C4-2B (cell line): Measurements from ENCODE around the gene MIEN1.
"Not testable (repeated sequence)": the region's sequence is repeated elsewhere in the genome, so short reads cannot be mapped to it uniquely, and the experiment has no call there.

Source experiments
- H3K27ac ChIP-seq: fragments of 450-650 bp; 2 replicates; pipeline ENCODE4 v1.5.1; 2017
- ZFX ChIP-seq: fragments of 450-650 bp; IDR thresholded peaks from 2 replicates; pipeline ENCODE4 v1.6.1; 2017
- TF ChIP-seq, protein P1 (sequence below): fragments of 450-650 bp; conservative IDR thresholded peaks from 2 replicates; pipeline ENCODE4 v1.5.1; 2017; ENCODE audit warnings: mild to moderate bottlenecking

MIEN1 gene

DNA sequence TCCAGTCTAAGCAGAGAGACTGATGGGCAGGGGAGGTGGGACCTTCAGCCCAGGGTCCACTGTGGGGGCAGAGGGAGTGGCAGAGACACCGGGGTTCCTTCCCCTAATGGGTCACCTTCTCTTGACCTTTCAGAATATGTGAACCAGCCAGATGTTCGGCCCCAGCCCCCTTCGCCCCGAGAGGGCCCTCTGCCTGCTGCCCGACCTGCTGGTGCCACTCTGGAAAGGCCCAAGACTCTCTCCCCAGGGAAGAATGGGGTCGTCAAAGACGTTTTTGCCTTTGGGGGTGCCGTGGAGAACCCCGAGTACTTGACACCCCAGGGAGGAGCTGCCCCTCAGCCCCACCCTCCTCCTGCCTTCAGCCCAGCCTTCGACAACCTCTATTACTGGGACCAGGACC, 2.8 kb downstream of the MIEN1 start:
- TF ChIP-seq, protein P1, sequence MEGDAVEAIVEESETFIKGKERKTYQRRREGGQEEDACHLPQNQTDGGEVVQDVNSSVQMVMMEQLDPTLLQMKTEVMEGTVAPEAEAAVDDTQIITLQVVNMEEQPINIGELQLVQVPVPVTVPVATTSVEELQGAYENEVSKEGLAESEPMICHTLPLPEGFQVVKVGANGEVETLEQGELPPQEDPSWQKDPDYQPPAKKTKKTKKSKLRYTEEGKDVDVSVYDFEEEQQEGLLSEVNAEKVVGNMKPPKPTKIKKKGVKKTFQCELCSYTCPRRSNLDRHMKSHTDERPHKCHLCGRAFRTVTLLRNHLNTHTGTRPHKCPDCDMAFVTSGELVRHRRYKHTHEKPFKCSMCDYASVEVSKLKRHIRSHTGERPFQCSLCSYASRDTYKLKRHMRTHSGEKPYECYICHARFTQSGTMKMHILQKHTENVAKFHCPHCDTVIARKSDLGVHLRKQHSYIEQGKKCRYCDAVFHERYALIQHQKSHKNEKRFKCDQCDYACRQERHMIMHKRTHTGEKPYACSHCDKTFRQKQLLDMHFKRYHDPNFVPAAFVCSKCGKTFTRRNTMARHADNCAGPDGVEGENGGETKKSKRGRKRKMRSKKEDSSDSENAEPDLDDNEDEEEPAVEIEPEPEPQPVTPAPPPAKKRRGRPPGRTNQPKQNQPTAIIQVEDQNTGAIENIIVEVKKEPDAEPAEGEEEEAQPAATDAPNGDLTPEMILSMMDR: no peak
- no peak for TF ChIP-seq ZFX
- H3K27ac ChIP-seq: no peak overlapping the region

DNA sequence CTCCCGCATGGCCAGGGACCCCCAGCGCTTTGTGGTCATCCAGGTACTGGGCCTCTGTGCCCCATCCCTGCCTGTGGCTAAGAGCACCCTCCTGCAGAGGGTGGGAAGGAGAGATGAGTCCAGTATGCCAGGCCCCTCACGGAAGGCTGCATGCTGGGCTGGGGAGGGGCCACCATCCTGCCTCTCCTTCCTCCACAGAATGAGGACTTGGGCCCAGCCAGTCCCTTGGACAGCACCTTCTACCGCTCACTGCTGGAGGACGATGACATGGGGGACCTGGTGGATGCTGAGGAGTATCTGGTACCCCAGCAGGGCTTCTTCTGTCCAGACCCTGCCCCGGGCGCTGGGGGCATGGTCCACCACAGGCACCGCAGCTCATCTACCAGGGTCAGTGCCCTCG, 3.7 kb downstream of the MIEN1 start:
- no peak for TF ChIP-seq ZFX
- TF ChIP-seq, protein P1: no peak
- no peak overlapping the region for H3K27ac ChIP-seq

DNA sequence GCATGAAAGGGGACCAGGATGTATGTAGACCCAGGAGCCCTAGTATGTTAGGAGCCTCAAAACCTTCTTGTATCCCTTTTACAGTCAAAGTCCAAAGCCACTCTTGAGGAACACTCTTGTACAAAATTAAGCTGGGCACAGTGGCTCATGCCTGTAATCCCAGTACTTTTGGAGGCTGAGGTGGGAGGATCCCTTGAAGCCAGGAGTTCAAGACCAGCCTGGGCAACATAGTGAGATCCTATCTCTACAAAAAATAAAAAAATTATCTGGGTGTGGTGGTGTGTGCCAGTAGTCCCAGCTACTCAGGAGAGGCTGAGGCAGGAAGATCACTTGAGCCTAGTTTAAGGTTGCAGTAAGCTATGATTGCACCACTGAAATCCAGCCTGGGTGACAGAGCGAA, 4.4 kb downstream of the MIEN1 start:
- H3K27ac ChIP-seq: not testable (repeated sequence)

DNA sequence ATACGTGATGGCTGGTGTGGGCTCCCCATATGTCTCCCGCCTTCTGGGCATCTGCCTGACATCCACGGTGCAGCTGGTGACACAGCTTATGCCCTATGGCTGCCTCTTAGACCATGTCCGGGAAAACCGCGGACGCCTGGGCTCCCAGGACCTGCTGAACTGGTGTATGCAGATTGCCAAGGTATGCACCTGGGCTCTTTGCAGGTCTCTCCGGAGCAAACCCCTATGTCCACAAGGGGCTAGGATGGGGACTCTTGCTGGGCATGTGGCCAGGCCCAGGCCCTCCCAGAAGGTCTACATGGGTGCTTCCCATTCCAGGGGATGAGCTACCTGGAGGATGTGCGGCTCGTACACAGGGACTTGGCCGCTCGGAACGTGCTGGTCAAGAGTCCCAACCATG, 5.6 kb downstream of the MIEN1 start:
- TF ChIP-seq ZFX: no peak
- TF ChIP-seq, protein P1: no peak
- no peak overlapping the region for H3K27ac ChIP-seq

DNA sequence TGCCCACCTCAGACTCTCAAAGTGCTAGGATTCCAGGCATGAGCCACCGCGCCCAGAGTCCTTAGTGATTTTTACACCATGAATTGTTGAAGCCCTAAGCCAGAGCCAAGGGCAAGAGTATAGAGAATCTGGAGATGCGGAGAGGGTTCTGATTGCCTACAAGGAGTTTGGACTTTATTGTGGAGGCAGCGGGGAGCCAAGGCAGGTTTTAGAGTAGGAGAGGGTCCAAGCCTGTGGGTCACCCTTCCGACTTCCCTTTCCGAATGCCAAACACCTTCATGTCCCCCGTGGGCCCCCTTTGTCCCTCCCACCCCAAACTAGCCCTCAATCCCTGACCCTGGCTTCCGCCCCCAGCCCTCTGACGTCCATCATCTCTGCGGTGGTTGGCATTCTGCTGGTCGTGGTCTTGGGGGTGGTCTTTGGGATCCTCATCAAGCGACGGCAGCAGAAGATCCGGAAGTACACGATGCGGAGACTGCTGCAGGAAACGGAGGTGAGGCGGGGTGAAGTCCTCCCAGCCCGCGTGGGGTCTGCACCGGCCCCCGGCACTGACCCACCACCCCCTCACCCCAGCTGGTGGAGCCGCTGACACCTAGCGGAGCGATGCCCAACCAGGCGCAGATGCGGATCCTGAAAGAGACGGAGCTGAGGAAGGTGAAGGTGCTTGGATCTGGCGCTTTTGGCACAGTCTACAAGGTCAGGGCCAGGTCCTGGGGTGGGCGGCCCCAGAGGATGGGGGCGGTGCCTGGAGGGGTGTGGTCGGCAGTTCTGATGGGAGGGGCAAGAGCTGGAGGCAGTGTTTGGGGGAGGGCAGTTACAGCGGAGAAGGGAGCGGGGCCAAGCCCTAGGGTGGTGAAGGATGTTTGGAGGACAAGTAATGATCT, 7.1 kb downstream of the MIEN1 start:
- TF ChIP-seq, protein P1: no peak
- no peak for TF ChIP-seq ZFX
- H3K27ac ChIP-seq: no peak overlapping the region

DNA sequence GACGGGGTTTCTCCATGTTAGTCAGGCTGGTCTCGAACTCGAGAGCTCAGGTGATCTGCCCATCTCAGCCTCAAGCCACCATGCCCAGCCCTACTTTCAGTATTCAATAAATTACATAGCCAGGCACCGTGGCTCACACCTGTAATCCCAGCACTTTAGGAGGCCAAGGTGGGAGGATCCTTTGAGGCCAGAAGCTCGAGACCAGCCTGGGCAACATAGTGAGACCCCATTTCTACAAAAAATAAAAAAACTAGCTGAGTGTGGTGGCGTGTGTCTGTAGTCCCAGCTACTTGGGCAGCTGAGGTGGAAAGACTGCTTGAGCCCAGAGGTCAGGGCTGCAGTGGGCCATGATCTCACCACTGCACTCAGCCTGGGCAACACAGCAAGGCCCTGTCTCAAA, 8.2 kb downstream of the MIEN1 start:
- H3K27ac ChIP-seq: no peak overlapping the region
- TF ChIP-seq, protein P1: no peak
- TF ChIP-seq ZFX: no peak

DNA sequence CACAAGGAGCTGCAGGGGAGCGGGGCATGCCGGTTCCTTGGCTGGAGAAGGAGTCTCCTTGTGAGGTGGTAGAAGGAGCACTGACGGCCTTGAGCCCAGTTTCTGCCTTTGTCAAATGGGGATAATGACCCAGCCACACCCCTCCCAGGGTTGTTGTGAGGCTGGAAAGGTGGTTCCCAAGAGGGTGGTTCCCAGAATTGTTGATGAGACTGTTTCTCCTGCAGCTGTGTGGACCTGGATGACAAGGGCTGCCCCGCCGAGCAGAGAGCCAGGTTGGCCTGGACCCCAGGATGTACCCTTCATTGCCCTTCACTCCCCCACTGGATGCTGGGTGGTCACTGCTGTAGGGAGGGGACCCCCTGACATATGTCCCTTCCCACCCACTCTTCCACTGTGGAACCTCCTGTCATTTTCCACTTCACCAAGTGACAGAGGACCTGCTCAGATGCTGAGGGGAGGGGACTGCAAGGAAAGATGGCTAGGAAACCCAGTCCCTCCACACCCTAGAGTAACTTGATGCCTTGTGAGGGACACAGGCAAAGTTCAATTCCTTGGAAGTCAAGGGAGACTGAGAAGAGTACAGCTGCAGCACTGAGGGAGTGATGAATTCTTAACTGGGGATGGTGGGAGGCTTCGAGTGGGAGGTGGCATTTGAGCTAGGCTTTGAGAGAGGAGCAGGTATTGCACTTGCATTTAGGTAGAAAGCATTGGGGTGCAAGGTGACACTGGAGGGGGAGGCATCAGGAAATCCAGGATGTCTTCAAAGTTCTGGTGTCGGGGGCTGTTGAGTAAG, 10.6 kb downstream of the MIEN1 start:
- TF ChIP-seq, protein P1: no peak
- TF ChIP-seq ZFX: no peak

More for the DNA sequence above, 10.6 kb downstream of the MIEN1 start:
- H3K27ac ChIP-seq: no peak overlapping the region
